Fibroblast of pulmonary artery (primary cell): ENCODE data around the gene KLHL3.
A peak's percentile ranks its signal among the peaks of the same experiment; 100 is the strongest.

Experiments used
- DNase-seq: peaks from one replicate; pipeline ENCODE4 v3.0.0-alpha.2; 2010; ENCODE audit warnings: low read depth
- H3K4me3 ChIP-seq: replicated peaks from 2 replicates; pipeline ENCODE4 v1.5.1; 2011; ENCODE audit warnings: low read depth, mild to moderate bottlenecking, control low read depth, low read length, moderate library complexity
- CTCF ChIP-seq: IDR thresholded peaks from 2 replicates; pipeline ENCODE4 v1.5.1; 2011; ENCODE audit warnings: mild to moderate bottlenecking, control low read depth, low read length, inconsistent platforms; ENCODE audit errors: missing control alignments

KLHL3 gene

GRCh38 chr5:137609127-137609526, 126.8 kb downstream of the KLHL3 start:
- no peak overlapping the region for H3K4me3 ChIP-seq
- no peak for TF ChIP-seq CTCF
- DNase-seq, result no peak

GRCh38 chr5:137607771-137608170, 128.1 kb downstream of the KLHL3 start:
- no peak for DNase-seq
- no peak for TF ChIP-seq CTCF
- no peak overlapping the region for H3K4me3 ChIP-seq

GRCh38 chr5:137606401-137606800, 129.5 kb downstream of the KLHL3 start:
- DNase-seq, result no peak
- H3K4me3 ChIP-seq, result no peak overlapping the region
- no peak for TF ChIP-seq CTCF

GRCh38 chr5:137605411-137605810, 130.5 kb downstream of the KLHL3 start:
- no peak overlapping the region for H3K4me3 ChIP-seq
- peak; percentile 25 for DNase-seq
- TF ChIP-seq CTCF, result peak; percentile 24

- no peak for DNase-seq
- TF ChIP-seq CTCF, result no peak
- no peak overlapping the region for H3K4me3 ChIP-seq
Measured at GRCh38 chr5:137604348-137605095, 131.4 kb downstream of the KLHL3 start.

GRCh38 chr5:137603891-137604290, 132.0 kb downstream of the KLHL3 start:
- no peak for TF ChIP-seq CTCF
- no peak overlapping the region for H3K4me3 ChIP-seq
- no peak for DNase-seq

- no peak for TF ChIP-seq CTCF
- DNase-seq, result no peak
- no peak overlapping the region for H3K4me3 ChIP-seq
Measured at GRCh38 chr5:137603356-137603755, 132.5 kb downstream of the KLHL3 start.
